Raji (cell line): ENCODE results near the gene ZBTB4.

Experiments used
- POLR2A ChIP-seq: IDR thresholded peaks from 2 replicates; pipeline ENCODE4 v1.6.1; 2011; ENCODE audit warnings: low read depth, low read length, control low read depth; ENCODE audit not compliant: insufficient read depth

The ZBTB4 gene

GRCh38 chr17:7438656-7439460 lies 40.6 kb downstream of the ZBTB4 start:
- TF ChIP-seq POLR2A = no peak

- TF ChIP-seq POLR2A = no peak
Observed at GRCh38 chr17:7437950-7438614, 41.3 kb downstream of the ZBTB4 start.

GRCh38 chr17:7437369-7437863 lies 42.0 kb downstream of the ZBTB4 start:
- TF ChIP-seq POLR2A = no peak

DNA sequence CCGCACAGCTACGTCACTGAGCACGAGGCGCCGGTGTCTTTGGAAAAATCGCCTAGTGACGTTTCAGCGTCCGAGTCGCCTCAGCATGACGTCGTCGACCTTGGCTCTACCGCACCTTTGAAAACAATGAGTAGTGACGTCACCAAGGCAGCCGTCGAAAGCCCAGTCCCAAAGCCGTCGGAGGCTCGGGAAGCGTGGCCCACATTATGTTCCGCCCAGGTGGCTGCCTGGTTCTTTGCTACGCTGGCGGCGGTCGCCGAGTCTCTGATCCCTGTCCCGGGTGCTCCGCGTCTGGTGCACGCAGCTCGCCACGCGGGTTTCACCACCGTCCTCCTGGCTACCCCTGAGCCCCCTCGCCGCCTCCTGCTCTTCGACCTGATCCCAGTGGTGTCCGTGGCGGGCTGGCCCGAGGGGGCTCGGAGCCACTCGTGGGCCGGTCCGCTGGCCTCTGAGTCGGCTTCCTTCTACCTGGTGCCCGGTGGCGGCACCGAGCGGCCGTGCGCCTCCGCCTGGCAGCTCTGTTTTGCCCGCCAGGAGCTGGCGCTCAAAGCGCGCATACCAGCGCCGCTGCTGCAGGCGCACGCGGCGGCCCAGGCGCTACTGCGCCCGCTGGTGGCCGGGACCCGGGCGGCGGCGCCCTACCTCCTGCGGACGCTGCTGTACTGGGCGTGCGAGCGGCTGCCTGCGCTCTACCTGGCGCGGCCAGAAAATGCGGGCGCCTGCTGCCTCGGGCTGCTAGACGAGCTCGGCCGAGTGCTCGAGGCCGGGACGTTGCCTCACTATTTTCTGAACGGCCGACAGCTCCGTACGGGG lies 42.7 kb downstream of the ZBTB4 start:
- TF ChIP-seq POLR2A = 0 out of 2 replicates have a peak, but pooled peaks have one; percentile 42

GRCh38 chr17:7435676-7436555 lies 43.5 kb downstream of the ZBTB4 start:
- TF ChIP-seq POLR2A = no peak

DNA sequence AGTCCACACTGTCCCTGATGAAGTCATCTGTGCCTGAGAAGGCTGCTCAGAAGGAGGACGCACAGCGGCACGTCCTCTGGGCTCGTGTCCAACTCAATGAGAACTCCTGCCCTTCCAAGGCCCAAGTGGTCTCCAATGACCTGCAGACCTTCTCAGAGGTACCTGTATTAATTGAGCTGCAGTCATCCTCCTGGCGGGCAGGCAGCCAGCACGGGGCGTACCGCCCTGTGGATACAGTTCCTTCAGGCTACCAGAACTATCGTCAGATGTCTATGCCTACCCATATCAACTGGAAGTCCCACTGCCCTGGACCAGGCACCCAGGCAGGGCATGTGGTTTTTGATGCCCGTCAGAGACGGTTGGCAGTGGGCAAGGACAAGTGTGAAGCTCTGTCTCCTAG lies 47.1 kb downstream of the ZBTB4 start:
- no peak for TF ChIP-seq POLR2A

GRCh38 chr17:7431231-7431630 lies 48.2 kb downstream of the ZBTB4 start:
- no peak for TF ChIP-seq POLR2A

DNA sequence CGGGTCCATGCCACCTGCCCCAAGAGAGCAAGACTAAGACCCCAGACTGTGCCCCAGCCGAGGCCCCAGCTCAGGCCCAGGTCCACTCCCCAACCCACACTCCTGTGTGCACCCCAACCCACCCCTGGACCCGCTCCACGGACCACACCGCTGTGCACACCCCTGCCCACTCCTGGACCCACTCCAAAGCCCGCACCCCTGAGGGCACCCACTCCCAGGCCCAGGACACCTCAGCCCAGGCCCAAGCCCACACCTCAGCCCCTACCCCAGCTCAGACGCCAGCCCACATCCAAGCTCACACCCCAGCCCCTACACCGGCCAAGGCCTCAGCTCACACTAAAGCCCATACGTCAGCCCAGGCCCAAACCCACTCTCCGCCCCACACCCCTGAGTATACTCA lies 49.7 kb downstream of the ZBTB4 start:
- no peak for TF ChIP-seq POLR2A

- TF ChIP-seq POLR2A = no peak
Observed at GRCh38 chr17:7428557-7428956, 50.9 kb downstream of the ZBTB4 start, which contains the start of gene SPEM3. Gene SPEM3 (plus strand): TSS chr17:7428857. CDS start chr17:7428903, 46 bp downstream.

GRCh38 chr17:7427549-7427948 lies 51.9 kb downstream of the ZBTB4 start:
- no peak for TF ChIP-seq POLR2A

GRCh38 chr17:7426896-7427489 lies 52.4 kb downstream of the ZBTB4 start:
- TF ChIP-seq POLR2A = no peak

DNA sequence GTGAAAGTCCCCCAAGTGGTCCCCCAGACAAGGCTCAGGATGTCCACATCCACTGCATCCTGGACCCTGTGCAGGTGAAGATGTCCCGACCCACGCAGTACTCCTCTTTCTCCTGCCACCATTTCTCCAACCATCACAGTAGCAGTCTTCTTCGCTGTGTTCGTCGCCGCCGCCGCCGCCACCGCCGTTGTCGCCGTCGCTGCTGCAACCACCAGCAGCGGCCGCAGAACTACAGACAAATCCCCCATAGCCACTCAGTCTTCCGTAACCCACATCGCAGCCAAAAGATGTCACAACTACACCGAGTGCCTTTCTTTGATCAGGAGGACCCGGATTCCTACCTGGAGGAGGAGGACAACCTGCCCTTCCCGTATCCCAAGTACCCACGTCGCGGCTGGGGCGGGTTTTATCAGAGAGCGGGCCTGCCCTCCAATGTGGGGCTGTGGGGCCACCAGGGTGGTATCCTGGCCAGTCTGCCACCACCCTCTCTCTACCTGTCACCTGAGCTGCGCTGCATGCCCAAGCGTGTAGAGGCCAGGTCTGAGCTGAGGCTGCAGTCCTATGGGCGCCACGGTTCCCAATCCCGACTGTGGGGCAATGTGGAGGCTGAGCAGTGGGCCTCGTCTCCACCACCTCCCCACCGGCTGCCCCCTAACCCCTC lies 53.1 kb downstream of the ZBTB4 start:
- TF ChIP-seq POLR2A = no peak

DNA sequence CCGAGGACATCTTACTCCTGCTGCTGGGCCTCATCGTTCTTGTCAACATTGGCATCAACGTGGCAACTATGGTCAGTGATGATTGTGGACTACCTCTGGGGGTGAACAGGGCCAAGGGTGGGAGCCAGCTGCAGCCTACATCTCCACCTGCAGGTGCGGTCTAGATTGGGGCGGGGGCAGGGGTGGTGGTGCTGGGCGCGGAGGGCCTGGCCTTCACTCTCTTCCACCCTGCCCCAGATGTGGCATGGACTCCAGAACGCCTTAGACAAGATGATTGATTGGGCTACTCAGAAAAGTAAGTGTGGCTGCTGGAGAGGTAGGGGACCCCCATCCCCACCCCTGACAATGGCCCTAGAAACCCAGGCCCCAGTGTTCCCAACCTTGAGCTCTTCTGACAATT lies 53.7 kb downstream of the ZBTB4 start:
- no peak for TF ChIP-seq POLR2A
